Astrocyte (in vitro differentiated cells and primary cell): Measurements from ENCODE around the gene SMIM24. TPM values are rescaled to one million over a fixed set of nuclear protein-coding genes. Genes with fewer than 3 reads are reported as not detected.

Experiments used
- DNase-seq: peaks from one replicate; pipeline ENCODE4 v3.0.0-alpha.2; 2010; ENCODE audit warnings: low read depth
- FAIRE-seq: peaks from 2 replicates; lab custom pipeline; 2011; peaks lifted over from hg19 to GRCh38; lab: Jason Lieb, UNC
- H2AFZ ChIP-seq: 2 replicates; pipeline ENCODE4 v1.6.0; 2012; ENCODE audit warnings: low read depth, low read length, inconsistent platforms
- H3K27ac ChIP-seq: 2 replicates; pipeline ENCODE4 v1.5.1; 2011; ENCODE audit warnings: low read depth, low read length, inconsistent platforms
- H3K27me3 ChIP-seq: 2 replicates; pipeline ENCODE4 v1.6.0; 2011; ENCODE audit warnings: low read length, inconsistent platforms; ENCODE audit not compliant: insufficient read depth
- H3K36me3 ChIP-seq: 2 replicates; pipeline ENCODE4 v1.5.1; 2011; ENCODE audit warnings: low read length, inconsistent platforms; ENCODE audit not compliant: insufficient read depth
- H3K4me1 ChIP-seq: 2 replicates; pipeline ENCODE4 v1.5.1; 2011; ENCODE audit warnings: low read length, inconsistent platforms; ENCODE audit not compliant: insufficient read depth
- H3K4me2 ChIP-seq: 2 replicates; pipeline ENCODE4 v1.6.0; 2012; ENCODE audit warnings: low read length, inconsistent platforms
- H3K4me3 ChIP-seq: 2 replicates; pipeline ENCODE4 v1.5.1; 2011; ENCODE audit warnings: low read depth, mild to moderate bottlenecking, low read length, inconsistent platforms; ENCODE audit not compliant: insufficient read depth
- H3K79me2 ChIP-seq: 2 replicates; pipeline ENCODE4 v1.6.0; 2012; ENCODE audit warnings: mild to moderate bottlenecking, low read length, inconsistent platforms; ENCODE audit not compliant: insufficient read depth
- H3K9ac ChIP-seq: 2 replicates; pipeline ENCODE4 v1.6.0; 2012; ENCODE audit warnings: mild to moderate bottlenecking, low read length, inconsistent platforms
- H3K9me3 ChIP-seq: 2 replicates; pipeline ENCODE4 v1.5.1; 2012; ENCODE audit warnings: low read depth, mild to moderate bottlenecking, low read length, inconsistent platforms; ENCODE audit not compliant: insufficient read depth
- H4K20me1 ChIP-seq: 2 replicates; pipeline ENCODE4 v1.6.0; 2012; ENCODE audit warnings: low read length, inconsistent platforms; ENCODE audit not compliant: insufficient read depth
- H3K27ac Mint-ChIP-seq: one replicate; pipeline ENCODE4 v1.8.0; 2021; ENCODE audit warnings: mild to moderate bottlenecking, mixed read lengths; ENCODE audit not compliant: unreplicated experiment
- H3K27me3 Mint-ChIP-seq: one replicate; pipeline ENCODE4 v1.8.0; 2021; ENCODE audit warnings: low read depth, mixed read lengths; ENCODE audit not compliant: unreplicated experiment
- H3K36me3 Mint-ChIP-seq: one replicate; pipeline ENCODE4 v1.8.0; 2021; ENCODE audit warnings: low read depth, mixed read lengths; ENCODE audit not compliant: unreplicated experiment
- H3K4me1 Mint-ChIP-seq: one replicate; pipeline ENCODE4 v1.8.0; 2021; ENCODE audit warnings: low read depth, mixed read lengths; ENCODE audit not compliant: unreplicated experiment
- H3K4me3 Mint-ChIP-seq: one replicate; pipeline ENCODE4 v1.8.0; 2021; ENCODE audit warnings: mild to moderate bottlenecking, moderate library complexity, mixed read lengths; ENCODE audit not compliant: unreplicated experiment
- H3K9me3 Mint-ChIP-seq: one replicate; pipeline ENCODE4 v1.8.0; 2021; ENCODE audit warnings: mild to moderate bottlenecking, mixed read lengths; ENCODE audit not compliant: unreplicated experiment
- EZH2 ChIP-seq: IDR thresholded peaks from 2 replicates; pipeline ENCODE4 v1.6.1; 2012; ENCODE audit warnings: mild to moderate bottlenecking, low read length, inconsistent platforms; ENCODE audit not compliant: insufficient read depth
- total RNA-seq: library from RNA; stranded (reverse); gene quantifications from 2 replicates; pipeline ENCODE4 v1.2.1, GENCODE V29; 2021
- TF ChIP-seq, protein P1 (sequence below): IDR thresholded peaks from 2 replicates; pipeline ENCODE4 v1.5.1; 2011; ENCODE audit warnings: low read depth, mild to moderate bottlenecking, inconsistent platforms, low read length, moderate library complexity; ENCODE audit not compliant: insufficient read depth

The SMIM24 gene
- total RNA-seq, 1 donor from 2014 or later: not detected

DNA sequence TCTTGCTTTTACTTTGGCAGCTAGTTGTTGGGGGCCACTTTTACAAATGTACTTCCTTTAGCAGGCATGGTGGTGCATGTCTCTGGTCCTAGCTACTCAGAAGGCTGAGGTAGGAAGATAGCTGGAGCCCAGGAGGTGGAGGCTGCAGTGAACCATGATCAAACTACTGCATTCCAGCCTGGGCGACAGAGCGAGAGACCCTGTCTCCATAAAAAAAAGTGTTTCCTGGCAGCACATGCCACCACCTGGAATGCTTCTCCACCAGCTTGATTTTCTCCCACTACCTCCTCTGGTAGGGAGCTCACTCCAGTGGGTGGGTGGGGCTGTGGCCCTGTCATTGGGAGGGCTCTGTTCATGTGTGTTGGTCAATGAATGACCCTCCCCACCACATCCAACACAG lies 38.3 kb upstream of the SMIM24 start:
- Histone ChIP-seq H3K4me1 (peaks cover 7% of the 10 kb centered on the region), H3K4me2 (no peak overlapping the region), H3K27ac (no peak overlapping the region), H4K20me1 (peaks cover 98% of the 10 kb centered on the region), H3K79me2 (peaks cover 99% of the 10 kb centered on the region), H3K36me3 (peaks cover 2% of the 10 kb centered on the region), H2AFZ (no peak overlapping the region), H3K4me3 (no peak overlapping the region), H3K9me3 (no peaks in the 10 kb centered on the region), H3K27me3 (no peaks in the 10 kb centered on the region), H3K9ac (no peak overlapping the region)
- no peak overlapping the region for H3K4me3 Mint-ChIP-seq
- no peaks in the 10 kb centered on the region for H3K27me3 Mint-ChIP-seq
- DNase-seq: no peak
- peaks cover 5% of the 10 kb centered on the region for H3K36me3 Mint-ChIP-seq
- no peaks in the 10 kb centered on the region for H3K9me3 Mint-ChIP-seq
- H3K27ac Mint-ChIP-seq: peak overlapping the region; percentile 9
- TF ChIP-seq EZH2: no peak
- TF ChIP-seq, protein P1, sequence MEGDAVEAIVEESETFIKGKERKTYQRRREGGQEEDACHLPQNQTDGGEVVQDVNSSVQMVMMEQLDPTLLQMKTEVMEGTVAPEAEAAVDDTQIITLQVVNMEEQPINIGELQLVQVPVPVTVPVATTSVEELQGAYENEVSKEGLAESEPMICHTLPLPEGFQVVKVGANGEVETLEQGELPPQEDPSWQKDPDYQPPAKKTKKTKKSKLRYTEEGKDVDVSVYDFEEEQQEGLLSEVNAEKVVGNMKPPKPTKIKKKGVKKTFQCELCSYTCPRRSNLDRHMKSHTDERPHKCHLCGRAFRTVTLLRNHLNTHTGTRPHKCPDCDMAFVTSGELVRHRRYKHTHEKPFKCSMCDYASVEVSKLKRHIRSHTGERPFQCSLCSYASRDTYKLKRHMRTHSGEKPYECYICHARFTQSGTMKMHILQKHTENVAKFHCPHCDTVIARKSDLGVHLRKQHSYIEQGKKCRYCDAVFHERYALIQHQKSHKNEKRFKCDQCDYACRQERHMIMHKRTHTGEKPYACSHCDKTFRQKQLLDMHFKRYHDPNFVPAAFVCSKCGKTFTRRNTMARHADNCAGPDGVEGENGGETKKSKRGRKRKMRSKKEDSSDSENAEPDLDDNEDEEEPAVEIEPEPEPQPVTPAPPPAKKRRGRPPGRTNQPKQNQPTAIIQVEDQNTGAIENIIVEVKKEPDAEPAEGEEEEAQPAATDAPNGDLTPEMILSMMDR: no peak
- peaks cover 16% of the 10 kb centered on the region for H3K4me1 Mint-ChIP-seq
- FAIRE-seq: no peak

DNA sequence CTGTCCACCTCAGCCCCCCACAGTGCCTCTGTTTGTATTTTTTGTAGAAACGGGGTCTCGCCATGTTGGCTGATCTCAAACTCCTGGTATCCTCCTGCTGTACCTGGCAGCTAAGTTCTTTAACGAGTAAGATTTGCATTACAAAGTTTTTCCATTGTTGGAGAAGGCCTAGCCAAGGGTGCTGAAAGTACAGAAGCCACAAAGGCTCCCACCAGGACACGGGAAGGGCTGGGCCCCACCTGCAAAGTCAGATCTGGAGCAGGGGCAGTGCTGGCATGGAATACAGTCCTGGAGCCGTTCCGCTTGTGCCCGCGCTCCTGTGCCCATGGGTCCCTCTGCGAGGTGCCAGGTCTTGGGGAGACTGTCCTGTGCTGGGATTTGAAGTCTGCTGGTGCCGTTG lies 37.9 kb upstream of the SMIM24 start:
- H3K27me3 Mint-ChIP-seq: no peaks in the 10 kb centered on the region
- Histone ChIP-seq H3K79me2 (peaks cover 99% of the 10 kb centered on the region), H3K4me3 (no peak overlapping the region), H3K36me3 (peaks cover 2% of the 10 kb centered on the region), H3K9me3 (no peaks in the 10 kb centered on the region), H3K27ac (no peak overlapping the region), H4K20me1 (peaks cover 98% of the 10 kb centered on the region), H3K4me2 (no peak overlapping the region), H3K9ac (no peak overlapping the region), H3K27me3 (no peaks in the 10 kb centered on the region), H3K4me1 (peaks cover 11% of the 10 kb centered on the region), H2AFZ (no peak overlapping the region)
- no peak for FAIRE-seq
- DNase-seq: no peak
- no peak for TF ChIP-seq EZH2
- TF ChIP-seq, protein P1: no peak
- peak overlapping the region; percentile 9 for H3K27ac Mint-ChIP-seq
- H3K36me3 Mint-ChIP-seq: peaks cover 5% of the 10 kb centered on the region
- H3K4me1 Mint-ChIP-seq: peaks cover 16% of the 10 kb centered on the region
- no peaks in the 10 kb centered on the region for H3K9me3 Mint-ChIP-seq
- no peak overlapping the region for H3K4me3 Mint-ChIP-seq

DNA sequence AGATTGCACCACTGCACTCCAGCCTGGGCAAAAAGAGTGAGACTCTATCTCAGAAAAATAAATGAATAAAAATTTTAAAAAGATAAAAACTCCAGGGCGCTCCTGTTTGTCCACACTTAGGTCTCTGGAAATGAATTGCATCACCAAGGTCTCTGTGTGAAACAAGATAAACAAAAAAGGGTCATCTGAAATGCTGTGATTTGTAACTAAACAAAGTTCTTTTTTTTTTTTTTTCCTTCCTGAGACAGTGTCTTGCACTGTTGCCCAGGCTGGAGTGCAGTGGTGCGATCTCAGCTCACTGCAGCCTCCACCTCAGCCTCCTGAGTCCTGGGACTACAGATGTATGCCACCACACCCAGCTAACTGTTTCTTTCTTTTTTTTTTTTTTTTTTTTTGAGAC lies 37.3 kb upstream of the SMIM24 start:
- FAIRE-seq (no peak), DNase-seq (no peak)
- no peak overlapping the region for H3K4me2 ChIP-seq
- Mint-ChIP-seq H3K27me3 (no peaks in the 10 kb centered on the region), H3K36me3 (peaks cover 5% of the 10 kb centered on the region), H3K4me1 (peaks cover 16% of the 10 kb centered on the region), H3K27ac (no peak overlapping the region), H3K4me3 (no peak overlapping the region), H3K9me3 (no peaks in the 10 kb centered on the region)
- H4K20me1 ChIP-seq: peaks cover 98% of the 10 kb centered on the region
- no peaks in the 10 kb centered on the region for H3K9me3 ChIP-seq
- peaks cover 2% of the 10 kb centered on the region for H3K36me3 ChIP-seq
- H3K4me3 ChIP-seq: no peak overlapping the region
- H3K27me3 ChIP-seq: no peaks in the 10 kb centered on the region
- H3K4me1 ChIP-seq: peaks cover 12% of the 10 kb centered on the region
- H3K9ac ChIP-seq: no peak overlapping the region
- no peak overlapping the region for H3K27ac ChIP-seq
- TF ChIP-seq, protein P1: no peak
- TF ChIP-seq EZH2: no peak
- no peak overlapping the region for H2AFZ ChIP-seq
- peaks cover 100% of the 10 kb centered on the region for H3K79me2 ChIP-seq
